ENCODE results near the gene KCNN1. TPM values are rescaled to one million over a fixed set of nuclear protein-coding genes. Genes with fewer than 3 reads are reported as not detected.

Gene KCNN1
- total RNA-seq, 1 experiment from 2014 or later = 9.2 TPM

- Mint-ChIP-seq H3K27me3 (ENCODE audit: low read depth) (peaks cover 63% of the 10 kb centered on the region), H3K36me3 (ENCODE audit: insufficient read depth in 1 of 3, low read depth in 3 of 3) (no peaks in the 10 kb centered on the region), H3K9me3 (no peaks in the 10 kb centered on the region; a peak in 1 of 5 replicates), H3K4me3 (peak overlapping the region; percentile 59 to 84), H3K4me1 (peaks cover 34 to 46% of the 10 kb centered on the region in 2 experiments), H3K27ac (peak overlapping the region in 2 of 3 experiments; percentile 25 to 85; a peak in 2 of 7 replicates)
- no peak overlapping the region for H2BK5ac ChIP-seq (ENCODE audit: insufficient read length, low read length)
- no peak for TF ChIP-seq CTCF (conservative IDR thresholded peaks at IDR 0.05)
- peaks cover 27% of the 10 kb centered on the region; the same call in 1 of the 2 replicates for H3K27me3 ChIP-seq (ENCODE audit: insufficient read depth, low read length)
- H3K18ac ChIP-seq (ENCODE audit: insufficient read length, low read depth, low read length) = no peak overlapping the region
- no peak overlapping the region for H3T11ph ChIP-seq (ENCODE audit: low read length)
- no peak overlapping the region for H4K8ac ChIP-seq (replicated peaks; ENCODE audit: insufficient read length, low read depth, low read length)
- no peak overlapping the region for H3K27ac ChIP-seq (ENCODE audit: insufficient read length, low read depth, low read length)
- no peak overlapping the region for H2BK15ac ChIP-seq (ENCODE audit: low read depth, low read length)
- H3K23me2 ChIP-seq (ENCODE audit: insufficient read length, low read depth, low read length, poor library complexity, severe bottlenecking) = peaks cover 39% of the 10 kb centered on the region
- no peak overlapping the region for H2BK12ac ChIP-seq (ENCODE audit: insufficient read length, low read depth, low read length)
- no peak overlapping the region for H2AFZ ChIP-seq (ENCODE audit: low read length)
- no peak overlapping the region for H4K5ac ChIP-seq (ENCODE audit: insufficient read length, low read depth, low read length)
- H3K79me1 ChIP-seq (ENCODE audit: insufficient read depth, low read depth, low read length, poor library complexity, severe bottlenecking) = no peaks in the 10 kb centered on the region
- no peak overlapping the region for H3K56ac ChIP-seq (ENCODE audit: insufficient read length, low read depth, low read length)
- H3K4me1 ChIP-seq (ENCODE audit: insufficient read depth, low read length) = peaks cover 1% of the 10 kb centered on the region; the same call in 1 of the 2 replicates
- no CpG with 5 or more reads among the region's 11 CpGs for WGBS (ENCODE audit: extremely low coverage, insufficient read length, low lambda C conversion rate)
- H3K9ac ChIP-seq (ENCODE audit: extremely low read depth, insufficient read length, low read length) = no peak overlapping the region
- H3K4me2 ChIP-seq (ENCODE audit: insufficient read depth, insufficient read length, low read length) = peak overlapping the region; percentile 63
- H4K91ac ChIP-seq (ENCODE audit: insufficient read length, low read depth, low read length) = no peak overlapping the region
- no peak overlapping the region for H3K14ac ChIP-seq (ENCODE audit: insufficient read depth, low read length)
- H3K4ac ChIP-seq (ENCODE audit: low read depth, low read length) = no peak overlapping the region
- no peak overlapping the region for H2AK5ac ChIP-seq (ENCODE audit: insufficient read length, low read length)
- no peaks in the 10 kb centered on the region for H3K79me2 ChIP-seq (ENCODE audit: insufficient read depth, low read length)
- H2BK120ac ChIP-seq (ENCODE audit: low read depth, low read length, poor library complexity, severe bottlenecking) = no peak overlapping the region
- no peaks in the 10 kb centered on the region for H4K20me1 ChIP-seq (ENCODE audit: control insufficient read depth, insufficient read depth, insufficient read length)
- H3K9me3 ChIP-seq (ENCODE audit: control insufficient read depth, low read depth, low read length) = no peaks in the 10 kb centered on the region
- no peak overlapping the region for H2BK20ac ChIP-seq (ENCODE audit: low read depth, low read length, poor library complexity, severe bottlenecking)
- DNase-seq = peak; percentile 79
- no peak overlapping the region for H3K23ac ChIP-seq (ENCODE audit: insufficient read length, low read depth, low read length)
These were observed 17.0 kb upstream of the KCNN1 start for GRCh38 chr19:17949956-17950309.

Measured in H9 (cell line).